DMS114 treated with DMSO at 0.1 percent for 48 hours (cell line): ENCODE measurements around the gene RDH8.
"Not testable (repeated sequence)": the region's sequence is repeated elsewhere in the genome, so short reads cannot be mapped to it uniquely, and the experiment has no call there.

ENCODE experiments used
- DNase-seq: peaks from one replicate; lab custom pipeline; 2025; ENCODE audit not compliant: unreplicated experiment; lab: John Stamatoyannopoulos, UW

The RDH8 gene

GRCh38 chr19:10005632-10006334 is 7.5 kb upstream of the RDH8 start:
- no peak for DNase-seq

- no peak for DNase-seq
Observed at GRCh38 chr19:10006335-10006708, 7.0 kb upstream of the RDH8 start.

GRCh38 chr19:10006752-10007323 is 6.4 kb upstream of the RDH8 start:
- DNase-seq, result no peak

- no peak for DNase-seq
Observed at GRCh38 chr19:10007371-10008183, 5.7 kb upstream of the RDH8 start.

GRCh38 chr19:10008184-10008765 is 5.0 kb upstream of the RDH8 start:
- DNase-seq, result no peak

- no peak for DNase-seq
Observed at GRCh38 chr19:10009714-10010224, 3.5 kb upstream of the RDH8 start.

- DNase-seq, result no peak
Observed at GRCh38 chr19:10010247-10010691, 3.0 kb upstream of the RDH8 start, which contains the start of gene COL5A3. COL5A3 (minus strand) TSS chr19:10010504; CDS start chr19:10010385, 119 bp downstream.

- DNase-seq, result no peak
Observed at GRCh38 chr19:10010939-10011338, 2.3 kb upstream of the RDH8 start.

- no peak for DNase-seq
Observed at GRCh38 chr19:10011974-10012373, 1.3 kb upstream of the RDH8 start.

- DNase-seq, result no peak
Observed at GRCh38 chr19:10013834-10014618, 743 bp downstream of the RDH8 start.

- DNase-seq, result no peak
Observed at GRCh38 chr19:10018263-10018662, 5.0 kb downstream of the RDH8 start.

- no peak for DNase-seq
Observed at GRCh38 chr19:10018786-10019185, 5.5 kb downstream of the RDH8 start.

GRCh38 chr19:10019246-10019645 is 6.0 kb downstream of the RDH8 start:
- DNase-seq, result no peak

GRCh38 chr19:10020851-10021250 is 7.6 kb downstream of the RDH8 start:
- DNase-seq, result no peak

GRCh38 chr19:10021446-10021845 is 8.2 kb downstream of the RDH8 start:
- no peak for DNase-seq

GRCh38 chr19:10021863-10022262 is 8.6 kb downstream of the RDH8 start:
- DNase-seq, result no peak

- not testable (repeated sequence) for DNase-seq
Observed at GRCh38 chr19:10023096-10023495, 9.8 kb downstream of the RDH8 start.

GRCh38 chr19:10026744-10027143 is 13.5 kb downstream of the RDH8 start:
- no peak for DNase-seq

- DNase-seq, result peak; percentile 57
Observed at GRCh38 chr19:10027158-10027997, 14.1 kb downstream of the RDH8 start.

GRCh38 chr19:10033614-10034013 is 20.3 kb downstream of the RDH8 start:
- DNase-seq, result no peak
